Pancreas (tissue), 10 donors: Measurements from ENCODE around the gene ROR2. TPM values are rescaled to one million over a fixed set of nuclear protein-coding genes. Genes with fewer than 3 reads are reported as not detected.

Experiments
- ATAC-seq, 4 donors: fragments of 200-7000 bp; cut with Tn5 transposase; one replicate each; pipeline versions ENCODE4 v1.8.0 to v1.9.1; 2020; ENCODE audit warnings: mild to moderate bottlenecking in 4 of 4, moderate library complexity in 4 of 4
- DNase-seq, 6 donors: peaks; one replicate each; pipeline ENCODE4 v3.0.0-alpha.2; 2020
- FAIRE-seq: peaks from 2 replicates; lab custom pipeline; 2012; peaks lifted over from hg19 to GRCh38; lab: Jason Lieb, UNC
- H3K27ac ChIP-seq, 4 donors: fragments of 200-600 bp; sonication (generic); 1 replicate in 3 of 4; 2 replicates in 1 of 4; pipeline versions ENCODE4 v1.5.0 to v1.8.0; 2020
- H3K27me3 ChIP-seq, 4 donors: fragments of 200-600 bp; one replicate each; pipeline ENCODE4 v1.8.0; 2021
- H3K36me3 ChIP-seq, 3 donors: fragments of 200-600 bp; sonication (generic) in 1 of 3; one replicate each; pipeline versions ENCODE4 v1.5.0 to v1.8.0; 2020 to 2021
- H3K4me1 ChIP-seq, 3 donors: fragments of 200-600 bp; one replicate each; pipeline ENCODE4 v1.8.0; 2021
- H3K4me3 ChIP-seq, 4 donors: fragments of 200-600 bp; sonication (generic) in 2 of 4; one replicate each; pipeline versions ENCODE4 v1.5.0 to v1.8.0; 2020 to 2021
- H3K9me3 ChIP-seq, 4 donors: fragments of 200-600 bp; one replicate each; pipeline ENCODE4 v1.8.0; 2021
- CTCF ChIP-seq, 4 donors: fragments of 200-600 bp; sonication (generic) in 3 of 4; IDR thresholded peaks; one replicate each; pipeline versions ENCODE4 v1.5.0 to v1.8.0; 2021; ENCODE audit warnings: antibody characterized with exemption in 4 of 4
- WGBS, 2 donors: extraction: QIAGEN DNeasy Blood & Tissue Kit; methylation state at CpG; one replicate each; pipeline ENCODE4 v1.1.7; 2013; 5-methylcytosine and 5-hydroxymethylcytosine counted together
- intact Hi-C, 3 donors: fragments of 100-400 bp; cut with DNase I; formaldehyde crosslinking; loops; one replicate each; pipeline versions ENCODE4 v1.11.1 to v1.14.2; 2022
- polyA plus RNA-seq, 2 donors: library from polyadenylated mRNA; stranded (reverse); fragments of 200-250 nt; gene quantifications; one replicate each; pipeline ENCODE4 v1.2.3, GENCODE V29; 2013
- total RNA-seq, 6 donors: library from RNA; stranded (reverse); fragmentation: NEBNext Ultra II Directional in 4 of 6; extraction: Animal tissue kit (Norgen Biotek cat#: 25700) in 4 of 6; gene quantifications; one replicate each; pipeline versions ENCODE4 v1.2.1 to v1.2.4, GENCODE V29; 2021 to 2023
- donor health status: healthy with polysubstance abuse.
- donor health status: DM: no; HTN: no; CAD: no; lungs with moderate emphysema.
- donor health status: DM: no; HTN: no; CAD: no.
- donor health status: control.
- donor health status: control.
- donor health status: Bipolar disorder and iron deficiency.
- donor health status: DM: yes; HTN: yes; CAD: no.
- donor health status: DM: no; HTN: no; CAD: no.
- donor health status: DM: no; HTN: no; CAD: no.
- donor health status: DM: yes; HTN: yes; CAD: no.

Gene ROR2
- total and polyA plus RNA-seq, 8 donors = 0.67 to 6.3 (median 1.2) TPM

- intact Hi-C loops = no loop called here
- FAIRE-seq (no peak), ATAC-seq (peak in 2 of 4 donors; percentile 45 to 47), DNase-seq (no peak)
- 56 to 66% methylated on average over 6 of the region's 6 CpGs for WGBS, 2 donors
- Histone ChIP-seq H3K4me1 (no peaks in the 10 kb centered on the region), H3K36me3 (no peaks in the 10 kb centered on the region), H3K9me3 (no peaks in the 10 kb centered on the region), H3K27me3 (no peaks in the 10 kb centered on the region), H3K27ac (no peak overlapping the region), H3K4me3 (no peak overlapping the region)
- no peak for TF ChIP-seq CTCF (IDR thresholded peaks at IDR 0.05)
These were observed 199.7 kb downstream of the ROR2 start for GRCh38 chr9:91750343-91750742.

GRCh38 chr9:91746904-91747303 lies 203.1 kb downstream of the ROR2 start:
- Histone ChIP-seq H3K4me1 (no peaks in the 10 kb centered on the region), H3K27ac (no peak overlapping the region), H3K9me3 (no peaks in the 10 kb centered on the region), H3K36me3 (no peaks in the 10 kb centered on the region), H3K27me3 (no peaks in the 10 kb centered on the region), H3K4me3 (no peak overlapping the region)
- DNase-seq = no peak
- ATAC-seq = no peak
- no peak for TF ChIP-seq CTCF (IDR thresholded peaks at IDR 0.05)
- no peak for FAIRE-seq
- intact Hi-C loops = no loop called here
- 67 to 75% methylated on average over 9 of the region's 9 CpGs for WGBS, 2 donors

- no peak for FAIRE-seq
- 90% methylated on average over 10 of the region's 10 CpGs for WGBS, 2 donors
- H3K27ac ChIP-seq = no peak overlapping the region
These were observed 203.7 kb downstream of the ROR2 start for GRCh38 chr9:91746357-91746756.

GRCh38 chr9:91744114-91744513 lies 205.9 kb downstream of the ROR2 start:
- WGBS, 2 donors = 86 to 90% methylated on average over 7 of the region's 7 CpGs
- Histone ChIP-seq H3K27ac (no peak overlapping the region), H3K4me3 (no peak overlapping the region), H3K27me3 (no peaks in the 10 kb centered on the region), H3K4me1 (no peaks in the 10 kb centered on the region), H3K36me3 (no peaks in the 10 kb centered on the region), H3K9me3 (no peaks in the 10 kb centered on the region)
- intact Hi-C loops = no loop called here
- DNase-seq (no peak), FAIRE-seq (no peak), ATAC-seq (no peak)
- TF ChIP-seq CTCF (IDR thresholded peaks at IDR 0.05) = no peak

More at GRCh38 chr9:91746357-91746756, 203.7 kb downstream of the ROR2 start:
- no peaks in the 10 kb centered on the region for H3K27me3 ChIP-seq
- ATAC-seq (no peak), DNase-seq (no peak)
- intact Hi-C loops = no loop called here
- H3K4me1 ChIP-seq = no peaks in the 10 kb centered on the region
- no peak for TF ChIP-seq CTCF (IDR thresholded peaks at IDR 0.05)
- H3K4me3 ChIP-seq = no peak overlapping the region
- H3K9me3 ChIP-seq = no peaks in the 10 kb centered on the region
- H3K36me3 ChIP-seq = no peaks in the 10 kb centered on the region

GRCh38 chr9:91741522-91741921 lies 208.5 kb downstream of the ROR2 start:
- FAIRE-seq (no peak), DNase-seq (no peak), ATAC-seq (peak in 2 of 4 donors; percentile 38 to 60)
- Histone ChIP-seq H3K4me3 (no peak overlapping the region), H3K4me1 (no peaks in the 10 kb centered on the region), H3K27me3 (no peaks in the 10 kb centered on the region), H3K27ac (no peak overlapping the region), H3K9me3 (no peaks in the 10 kb centered on the region), H3K36me3 (no peaks in the 10 kb centered on the region)
- intact Hi-C loops = no loop called here
- TF ChIP-seq CTCF (IDR thresholded peaks at IDR 0.05) = no peak
